ENCODE measurements around the gene TMEM258.

Gene TMEM258

GRCh38 chr11:61792310-61793082 is at the start of gene TMEM258, which contains the start of gene FEN1:
TSS of gene TMEM258 (minus strand) at chr11:61792599. CDS start at chr11:61792558, 41 bp downstream.
TSS of gene FEN1 (plus strand) at chr11:61792911. CDS start at chr11:61795362, 2,451 bp downstream.
- peak; percentile 78 to 83 for DNase-seq

- DNase-seq = no peak
These were observed 49.5 kb upstream of the TMEM258 start for GRCh38 chr11:61841636-61842527.

- no peak for DNase-seq
These were observed 48.0 kb upstream of the TMEM258 start for GRCh38 chr11:61840371-61840770.

- DNase-seq = no peak
These were observed 47.3 kb upstream of the TMEM258 start for GRCh38 chr11:61839742-61840141.

GRCh38 chr11:61838921-61839320 is 46.5 kb upstream of the TMEM258 start:
- no peak for DNase-seq

- DNase-seq = no peak
These were observed 46.1 kb upstream of the TMEM258 start for GRCh38 chr11:61838501-61838900.

- DNase-seq = no peak
These were observed 45.1 kb upstream of the TMEM258 start for GRCh38 chr11:61837411-61838005.

GRCh38 chr11:61836193-61836592 is 43.8 kb upstream of the TMEM258 start:
- DNase-seq = no peak

- DNase-seq = no peak
These were observed 42.1 kb upstream of the TMEM258 start for GRCh38 chr11:61834278-61835048.

GRCh38 chr11:61833926-61834277 is 41.5 kb upstream of the TMEM258 start:
- DNase-seq = no peak

GRCh38 chr11:61833471-61833870 is 41.1 kb upstream of the TMEM258 start:
- no peak for DNase-seq

- no peak for DNase-seq
These were observed 40.4 kb upstream of the TMEM258 start for GRCh38 chr11:61832754-61833153.

- DNase-seq = no peak
These were observed 39.8 kb upstream of the TMEM258 start for GRCh38 chr11:61832207-61832606.

- no peak for DNase-seq
These were observed 38.1 kb upstream of the TMEM258 start for GRCh38 chr11:61830237-61831105.

GRCh38 chr11:61829806-61830205 is 37.4 kb upstream of the TMEM258 start:
- no peak for DNase-seq

- peak; percentile 12 to 18 for DNase-seq
These were observed 36.4 kb upstream of the TMEM258 start for GRCh38 chr11:61828629-61829407.

GRCh38 chr11:61828379-61828628 is 35.9 kb upstream of the TMEM258 start:
- no peak for DNase-seq

- peak; percentile 87 to 93 for DNase-seq
These were observed 35.4 kb upstream of the TMEM258 start, which contains the start of gene FADS2 for GRCh38 chr11:61827571-61828378. TSS of gene FADS2 (plus strand) at chr11:61828300. CDS start at chr11:61828391, 91 bp downstream.

- no peak for DNase-seq
These were observed 34.7 kb upstream of the TMEM258 start for GRCh38 chr11:61826930-61827570.

- DNase-seq = no peak
These were observed 27.8 kb upstream of the TMEM258 start for GRCh38 chr11:61820174-61820573.

All from NCI-H187 (cell line).